Gastrocnemius medialis (tissue), 4 donors: ENCODE measurements around the gene WWOX.

Experiments
- POLR2A ChIP-seq, 2 donors: fragments of 450-650 bp; IDR thresholded peaks; one replicate each; pipeline ENCODE4 v1.6.1; 2017; ENCODE audit warnings: antibody characterized with exemption in 2 of 2, mild to moderate bottlenecking in 2 of 2, moderate library complexity in 2 of 2
- TF ChIP-seq, protein P1 (sequence below), 5 experiments: fragments of 450-650 bp in 3 of 5; fragments of 200-600 bp in 2 of 5; sonication (generic) in 2 of 5; IDR thresholded peaks in 4 of 5; conservative IDR thresholded peaks in 1 of 5; 1 replicate in 4 of 5; 2 replicates in 1 of 5; pipeline ENCODE4 v1.5.1; 2016 to 2019; ENCODE audit warnings: antibody characterized with exemption in 5 of 5, mild to moderate bottlenecking in 3 of 5, moderate library complexity in 3 of 5

GRCh38 chr16:78140818-78141466 is 41.5 kb downstream of the WWOX start:
- TF ChIP-seq, protein P1, sequence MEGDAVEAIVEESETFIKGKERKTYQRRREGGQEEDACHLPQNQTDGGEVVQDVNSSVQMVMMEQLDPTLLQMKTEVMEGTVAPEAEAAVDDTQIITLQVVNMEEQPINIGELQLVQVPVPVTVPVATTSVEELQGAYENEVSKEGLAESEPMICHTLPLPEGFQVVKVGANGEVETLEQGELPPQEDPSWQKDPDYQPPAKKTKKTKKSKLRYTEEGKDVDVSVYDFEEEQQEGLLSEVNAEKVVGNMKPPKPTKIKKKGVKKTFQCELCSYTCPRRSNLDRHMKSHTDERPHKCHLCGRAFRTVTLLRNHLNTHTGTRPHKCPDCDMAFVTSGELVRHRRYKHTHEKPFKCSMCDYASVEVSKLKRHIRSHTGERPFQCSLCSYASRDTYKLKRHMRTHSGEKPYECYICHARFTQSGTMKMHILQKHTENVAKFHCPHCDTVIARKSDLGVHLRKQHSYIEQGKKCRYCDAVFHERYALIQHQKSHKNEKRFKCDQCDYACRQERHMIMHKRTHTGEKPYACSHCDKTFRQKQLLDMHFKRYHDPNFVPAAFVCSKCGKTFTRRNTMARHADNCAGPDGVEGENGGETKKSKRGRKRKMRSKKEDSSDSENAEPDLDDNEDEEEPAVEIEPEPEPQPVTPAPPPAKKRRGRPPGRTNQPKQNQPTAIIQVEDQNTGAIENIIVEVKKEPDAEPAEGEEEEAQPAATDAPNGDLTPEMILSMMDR (IDR thresholded peaks at IDR 0.05 in 4 of 5, conservative IDR thresholded peaks at IDR 0.05 in 1 of 5), result no peak
- no peak for TF ChIP-seq POLR2A (IDR thresholded peaks at IDR 0.05)
